Stomach (tissue), 9 donors: ENCODE data around the gene RS1. TPM values are rescaled to one million over a fixed set of nuclear protein-coding genes. Genes with fewer than 3 reads are reported as not detected.

Experiments used
- DNase-seq, 2 donors: peaks; one replicate each; pipeline versions ENCODE4 v3.0.0 to v3.0.0-alpha.2; 2013 to 2019
- H3K27ac ChIP-seq, 5 donors: fragments of 200-600 bp in 4 of 5; sonication (generic) in 4 of 5; one replicate each; pipeline ENCODE4 v1.5.1; 2013 to 2019; ENCODE audit warnings: mild to moderate bottlenecking in 1 of 5, moderate library complexity in 1 of 5
- H3K27me3 ChIP-seq, 3 donors: fragments of 200-600 bp; sonication (generic); one replicate each; pipeline ENCODE4 v1.5.1; 2017 to 2019; ENCODE audit warnings: mixed run types in 1 of 3
- H3K36me3 ChIP-seq, 4 donors: fragments of 200-600 bp; sonication (generic); 1 replicate in 3 of 4; 2 replicates in 1 of 4; pipeline ENCODE4 v1.5.1; 2016 to 2019
- H3K4me1 ChIP-seq, 4 donors: fragments of 200-600 bp; sonication (generic); one replicate each; pipeline ENCODE4 v1.5.1; 2016 to 2019
- H3K4me3 ChIP-seq, 4 donors: fragments of 200-600 bp; sonication (generic) in 3 of 4; one replicate each; pipeline ENCODE4 v1.5.1; 2016 to 2019; ENCODE audit warnings: mild to moderate bottlenecking in 1 of 4
- H3K9me3 ChIP-seq, 4 donors: fragments of 200-600 bp; sonication (generic); one replicate each; pipeline ENCODE4 v1.5.1; 2016 to 2019
- EP300 ChIP-seq: sonication (generic); formaldehyde crosslinking; IDR thresholded peaks from one replicate; pipeline ENCODE4 v1.6.1; 2017; ENCODE audit warnings: antibody characterized with exemption
- POLR2A ChIP-seq, 4 donors: fragments of 450-650 bp; IDR thresholded peaks; one replicate each; pipeline ENCODE4 v1.6.1; 2016; ENCODE audit warnings: antibody characterized with exemption in 4 of 4, control low read depth in 2 of 4, mild to moderate bottlenecking in 1 of 4, moderate library complexity in 1 of 4
- POLR2AphosphoS5 ChIP-seq, 3 donors: sonication (generic); formaldehyde crosslinking; IDR thresholded peaks; one replicate each; pipeline ENCODE4 v1.6.1; 2016; ENCODE audit warnings: antibody characterized with exemption in 3 of 3
- WGBS, 5 donors: extraction: QIAGEN DNeasy Blood & Tissue Kit in 3 of 5; methylation state at CpG; one replicate each; pipeline versions ENCODE4 v1.1.5 to v1.1.7; 2013 to 2018; 5-methylcytosine and 5-hydroxymethylcytosine counted together
- intact Hi-C: fragments of 100-400 bp; cut with DNase I; formaldehyde crosslinking; loops from one replicate; pipeline ENCODE4 v1.15.1; 2023; ENCODE audit warnings: low total_unique reads
- polyA plus RNA-seq, 3 donors: library from polyadenylated mRNA; stranded (reverse); fragments of 200-250 nt; gene quantifications; one replicate each; pipeline ENCODE4 v1.2.3, GENCODE V29; 2013
- total RNA-seq, 5 donors: library from RNA; depleted of rRNA; stranded (reverse); fragments of >200 nt; gene quantifications; one replicate each; pipeline versions ENCODE4 v1.1.0 to v1.2.3, GENCODE V29; 2014 to 2016
- TF ChIP-seq, protein P1 (sequence below), 7 experiments: fragments of 450-650 bp in 4 of 7; fragments of 200-600 bp in 3 of 7; sonication (generic) in 3 of 7; IDR thresholded peaks; one replicate each; pipeline ENCODE4 v1.5.1; 2016 to 2019; ENCODE audit warnings: antibody characterized with exemption in 7 of 7, control low read depth in 2 of 7, mild to moderate bottlenecking in 1 of 7
- donor health status: healthy with polysubstance abuse.
- donor health status: Bipolar disorder and iron deficiency.
- donor health status: healthy.

The RS1 gene
- total and polyA plus RNA-seq, 8 donors: not detected

DNA sequence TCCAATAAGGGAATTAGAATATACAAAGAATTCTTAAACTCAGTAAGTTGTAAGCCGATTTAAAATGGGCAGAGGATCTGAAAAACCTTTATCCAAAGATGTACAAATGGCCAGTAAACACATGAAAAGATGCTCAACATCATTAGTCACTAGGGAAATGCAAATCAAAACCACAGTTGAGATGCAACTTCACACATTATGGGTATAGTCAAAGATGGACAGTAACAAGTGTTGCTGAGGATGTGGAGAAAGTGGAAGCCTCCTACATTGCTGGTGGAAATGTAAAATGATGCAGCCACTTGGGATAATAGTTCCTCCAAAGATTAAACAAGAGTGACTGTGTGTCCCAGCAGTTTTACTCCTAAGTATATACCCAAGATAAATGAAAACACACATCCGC is 32.6 kb downstream of the RS1 start:
- H3K27me3 ChIP-seq: no peaks in the 10 kb centered on the region
- H3K4me1 ChIP-seq: no peaks in the 10 kb centered on the region
- intact Hi-C loops: no loop called here
- no peaks in the 10 kb centered on the region for H3K36me3 ChIP-seq
- DNase-seq: no peak
- no peak overlapping the region for H3K4me3 ChIP-seq
- no peak overlapping the region for H3K27ac ChIP-seq
- TF ChIP-seq POLR2A (IDR thresholded peaks at IDR 0.05): no peak
- no peak for TF ChIP-seq POLR2AphosphoS5 (IDR thresholded peaks at IDR 0.05)
- no peak for TF ChIP-seq EP300
- TF ChIP-seq, protein P1, sequence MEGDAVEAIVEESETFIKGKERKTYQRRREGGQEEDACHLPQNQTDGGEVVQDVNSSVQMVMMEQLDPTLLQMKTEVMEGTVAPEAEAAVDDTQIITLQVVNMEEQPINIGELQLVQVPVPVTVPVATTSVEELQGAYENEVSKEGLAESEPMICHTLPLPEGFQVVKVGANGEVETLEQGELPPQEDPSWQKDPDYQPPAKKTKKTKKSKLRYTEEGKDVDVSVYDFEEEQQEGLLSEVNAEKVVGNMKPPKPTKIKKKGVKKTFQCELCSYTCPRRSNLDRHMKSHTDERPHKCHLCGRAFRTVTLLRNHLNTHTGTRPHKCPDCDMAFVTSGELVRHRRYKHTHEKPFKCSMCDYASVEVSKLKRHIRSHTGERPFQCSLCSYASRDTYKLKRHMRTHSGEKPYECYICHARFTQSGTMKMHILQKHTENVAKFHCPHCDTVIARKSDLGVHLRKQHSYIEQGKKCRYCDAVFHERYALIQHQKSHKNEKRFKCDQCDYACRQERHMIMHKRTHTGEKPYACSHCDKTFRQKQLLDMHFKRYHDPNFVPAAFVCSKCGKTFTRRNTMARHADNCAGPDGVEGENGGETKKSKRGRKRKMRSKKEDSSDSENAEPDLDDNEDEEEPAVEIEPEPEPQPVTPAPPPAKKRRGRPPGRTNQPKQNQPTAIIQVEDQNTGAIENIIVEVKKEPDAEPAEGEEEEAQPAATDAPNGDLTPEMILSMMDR (IDR thresholded peaks at IDR 0.05): no peak
- 86 to 98% (median 91%) methylated on average over 2 of the region's 2 CpGs for WGBS, 5 donors
- no peaks in the 10 kb centered on the region for H3K9me3 ChIP-seq

- WGBS, 5 donors: 78 to 91% (median 87%) methylated on average over 2 of the region's 2 CpGs
- intact Hi-C loops: no loop called here
- DNase-seq: no peak
Measured at GRCh38 chrX:18638398-18638797, 33.5 kb downstream of the RS1 start.

GRCh38 chrX:18630934-18631333 is 41.0 kb downstream of the RS1 start:
- TF ChIP-seq POLR2A (IDR thresholded peaks at IDR 0.05) (no peak), EP300 (no peak), POLR2AphosphoS5 (IDR thresholded peaks at IDR 0.05) (no peak)
- TF ChIP-seq, protein P1 (IDR thresholded peaks at IDR 0.05): no peak
- 36 to 71% (median 59%) methylated on average over 8 of the region's 8 CpGs for WGBS, 5 donors
- Histone ChIP-seq H3K9me3 (no peaks in the 10 kb centered on the region), H3K27me3 (no peaks in the 10 kb centered on the region), H3K4me3 (no peak overlapping the region), H3K27ac (no peak overlapping the region), H3K4me1 (no peaks in the 10 kb centered on the region), H3K36me3 (peaks cover 0 to 19% (median 14%) of the 10 kb centered on the region in 4 donors)
- DNase-seq: no peak
- intact Hi-C loops: no loop called here

More at GRCh38 chrX:18638398-18638797, 33.5 kb downstream of the RS1 start:
- H3K4me3 ChIP-seq: no peak overlapping the region
- H3K4me1 ChIP-seq: no peaks in the 10 kb centered on the region
- no peaks in the 10 kb centered on the region for H3K27me3 ChIP-seq
- H3K27ac ChIP-seq: no peak overlapping the region
- TF ChIP-seq EP300: no peak
- TF ChIP-seq POLR2A (IDR thresholded peaks at IDR 0.05): no peak
- no peak for TF ChIP-seq POLR2AphosphoS5 (IDR thresholded peaks at IDR 0.05)
- TF ChIP-seq, protein P1 (IDR thresholded peaks at IDR 0.05): no peak
- H3K9me3 ChIP-seq: no peaks in the 10 kb centered on the region
- H3K36me3 ChIP-seq: no peaks in the 10 kb centered on the region

- DNase-seq: no peak
- no peaks in the 10 kb centered on the region for H3K9me3 ChIP-seq
- H3K4me3 ChIP-seq: no peak overlapping the region
- TF ChIP-seq POLR2AphosphoS5 (IDR thresholded peaks at IDR 0.05): no peak
- TF ChIP-seq EP300: no peak
- TF ChIP-seq, protein P1 (IDR thresholded peaks at IDR 0.05): no peak
- TF ChIP-seq POLR2A (IDR thresholded peaks at IDR 0.05): no peak
- H3K27me3 ChIP-seq: no peaks in the 10 kb centered on the region
- WGBS, 5 donors: 32 to 81% (median 66%) methylated on average over 2 of the region's 2 CpGs
- H3K4me1 ChIP-seq: peaks cover 0 to 8% (median 4%) of the 10 kb centered on the region in 4 donors
- peaks cover 0 to 22% (median 14%) of the 10 kb centered on the region in 4 donors for H3K36me3 ChIP-seq
- intact Hi-C loops: no loop called here
- peak overlapping the region in 2 of 5 donors; percentile 20 to 35 for H3K27ac ChIP-seq
Measured at GRCh38 chrX:18624599-18624998, 47.3 kb downstream of the RS1 start.
